ENCODE results near the gene CAMTA1.

The CAMTA1 gene

GRCh38 chr1:7586031-7586941, 801.0 kb downstream of the CAMTA1 start:
- Histone ChIP-seq H2BK120ac (ENCODE audit: insufficient read depth, low read length, poor library complexity) (no peak overlapping the region), H2BK5ac (ENCODE audit: low read depth, low read length, poor library complexity) (no peak overlapping the region), H2BK12ac (ENCODE audit: low read length) (no peak overlapping the region), H3K14ac (ENCODE audit: low read length) (no peak overlapping the region), H3K4me2 (ENCODE audit: low read length) (no peak overlapping the region), H2AK5ac (ENCODE audit: low read length) (no peak overlapping the region), H3K9ac (ENCODE audit: low read length) (no peak overlapping the region), H3K27ac (ENCODE audit: low read depth, low read length) (no peak overlapping the region), H3K79me2 (ENCODE audit: control insufficient read depth, insufficient read depth, low read length, poor library complexity) (no peaks in the 10 kb centered on the region), H3K36me3 (ENCODE audit: control insufficient read depth in 1 of 2, insufficient read depth in 2 of 2, low read length in 2 of 2) (no peaks in the 10 kb centered on the region), H3K4me1 (ENCODE audit: control insufficient read depth in 1 of 2, insufficient read depth in 2 of 2, low read length in 2 of 2) (no peaks in the 10 kb centered on the region), H3K79me1 (ENCODE audit: low read length) (no peaks in the 10 kb centered on the region), H4K12ac (ENCODE audit: low read depth, low read length) (no peak overlapping the region), H4K91ac (ENCODE audit: low read depth, low read length) (no peak overlapping the region), H3K4ac (ENCODE audit: low read depth, low read length) (no peak overlapping the region), H4K8ac (ENCODE audit: low read depth, low read length) (no peak overlapping the region), H3K4me3 (ENCODE audit: low read depth, low read length) (no peak overlapping the region), H3K27me3 (ENCODE audit: insufficient read depth, low read length) (no peaks in the 10 kb centered on the region), H3K18ac (ENCODE audit: low read length) (no peak overlapping the region), H3K9me3 (ENCODE audit: insufficient read depth, low read depth, low read length) (no peaks in the 10 kb centered on the region), H3K23ac (ENCODE audit: low read length) (no peak overlapping the region), H2AFZ (ENCODE audit: insufficient read depth, low read length, poor library complexity) (no peak overlapping the region)
- no CpG with 5 or more reads among the region's 26 CpGs for WGBS (ENCODE audit: extremely low coverage, insufficient coverage, insufficient read length)
- no peak for DNase-seq

GRCh38 chr1:7587108-7587772, 802.0 kb downstream of the CAMTA1 start:
- H3K79me2 ChIP-seq (ENCODE audit: control insufficient read depth, insufficient read depth, low read length, poor library complexity), result no peaks in the 10 kb centered on the region
- H2AFZ ChIP-seq (ENCODE audit: insufficient read depth, low read length, poor library complexity), result no peak overlapping the region
- H3K18ac ChIP-seq (ENCODE audit: low read length), result no peak overlapping the region
- no peaks in the 10 kb centered on the region for H3K36me3 ChIP-seq (ENCODE audit: control insufficient read depth in 1 of 2, insufficient read depth in 2 of 2, low read length in 2 of 2)
- no peak overlapping the region for H3K4ac ChIP-seq (ENCODE audit: low read depth, low read length)
- no peaks in the 10 kb centered on the region for H3K9me3 ChIP-seq (ENCODE audit: insufficient read depth, low read depth, low read length)
- no peak overlapping the region for H3K14ac ChIP-seq (ENCODE audit: low read length)
- no peaks in the 10 kb centered on the region for H3K79me1 ChIP-seq (ENCODE audit: low read length)
- H3K4me2 ChIP-seq (ENCODE audit: low read length), result no peak overlapping the region
- H3K9ac ChIP-seq (ENCODE audit: low read length), result no peak overlapping the region
- no CpG with 5 or more reads among the region's 18 CpGs for WGBS (ENCODE audit: extremely low coverage, insufficient coverage, insufficient read length)
- no peak overlapping the region for H2BK12ac ChIP-seq (ENCODE audit: low read length)
- no peak overlapping the region for H2AK5ac ChIP-seq (ENCODE audit: low read length)
- H2BK120ac ChIP-seq (ENCODE audit: insufficient read depth, low read length, poor library complexity), result no peak overlapping the region
- H3K4me1 ChIP-seq (ENCODE audit: control insufficient read depth in 1 of 2, insufficient read depth in 2 of 2, low read length in 2 of 2), result no peaks in the 10 kb centered on the region
- no peak overlapping the region for H3K4me3 ChIP-seq (ENCODE audit: low read depth, low read length)
- H3K23ac ChIP-seq (ENCODE audit: low read length), result no peak overlapping the region
- no peak overlapping the region for H3K27ac ChIP-seq (ENCODE audit: low read depth, low read length)
- no peak overlapping the region for H4K8ac ChIP-seq (ENCODE audit: low read depth, low read length)
- H3K27me3 ChIP-seq (ENCODE audit: insufficient read depth, low read length), result no peaks in the 10 kb centered on the region
- no peak overlapping the region for H4K91ac ChIP-seq (ENCODE audit: low read depth, low read length)
- H2BK5ac ChIP-seq (ENCODE audit: low read depth, low read length, poor library complexity), result no peak overlapping the region
- DNase-seq, result no peak
- H4K12ac ChIP-seq (ENCODE audit: low read depth, low read length), result no peak overlapping the region

- no peak for DNase-seq
- Histone ChIP-seq H3K9me3 (ENCODE audit: insufficient read depth, low read depth, low read length) (no peaks in the 10 kb centered on the region), H2BK5ac (ENCODE audit: low read depth, low read length, poor library complexity) (no peak overlapping the region), H2BK12ac (ENCODE audit: low read length) (no peak overlapping the region), H4K8ac (ENCODE audit: low read depth, low read length) (no peak overlapping the region), H3K27ac (ENCODE audit: low read depth, low read length) (no peak overlapping the region), H4K91ac (ENCODE audit: low read depth, low read length) (no peak overlapping the region), H3K4ac (ENCODE audit: low read depth, low read length) (no peak overlapping the region), H3K4me3 (ENCODE audit: low read depth, low read length) (no peak overlapping the region), H3K4me1 (ENCODE audit: control insufficient read depth in 1 of 2, insufficient read depth in 2 of 2, low read length in 2 of 2) (no peaks in the 10 kb centered on the region), H3K14ac (ENCODE audit: low read length) (no peak overlapping the region), H3K79me2 (ENCODE audit: control insufficient read depth, insufficient read depth, low read length, poor library complexity) (no peaks in the 10 kb centered on the region), H3K27me3 (ENCODE audit: insufficient read depth, low read length) (no peaks in the 10 kb centered on the region), H4K12ac (ENCODE audit: low read depth, low read length) (no peak overlapping the region), H2BK120ac (ENCODE audit: insufficient read depth, low read length, poor library complexity) (no peak overlapping the region), H3K4me2 (ENCODE audit: low read length) (no peak overlapping the region), H2AK5ac (ENCODE audit: low read length) (no peak overlapping the region), H3K18ac (ENCODE audit: low read length) (no peak overlapping the region), H3K79me1 (ENCODE audit: low read length) (no peaks in the 10 kb centered on the region), H3K9ac (ENCODE audit: low read length) (no peak overlapping the region), H2AFZ (ENCODE audit: insufficient read depth, low read length, poor library complexity) (no peak overlapping the region), H3K23ac (ENCODE audit: low read length) (no peak overlapping the region), H3K36me3 (ENCODE audit: control insufficient read depth in 1 of 2, insufficient read depth in 2 of 2, low read length in 2 of 2) (no peaks in the 10 kb centered on the region)
- WGBS (ENCODE audit: extremely low coverage, insufficient coverage, insufficient read length), result no CpG with 5 or more reads among the region's 17 CpGs
Observed at GRCh38 chr1:7587773-7588456, 802.7 kb downstream of the CAMTA1 start.

GRCh38 chr1:7588457-7588827, 803.2 kb downstream of the CAMTA1 start:
- H2BK120ac ChIP-seq (ENCODE audit: insufficient read depth, low read length, poor library complexity), result no peak overlapping the region
- no peaks in the 10 kb centered on the region for H3K27me3 ChIP-seq (ENCODE audit: insufficient read depth, low read length)
- H4K8ac ChIP-seq (ENCODE audit: low read depth, low read length), result no peak overlapping the region
- DNase-seq, result no peak
- H3K4me2 ChIP-seq (ENCODE audit: low read length), result no peak overlapping the region
- no peak overlapping the region for H4K12ac ChIP-seq (ENCODE audit: low read depth, low read length)
- H3K23ac ChIP-seq (ENCODE audit: low read length), result no peak overlapping the region
- H2BK5ac ChIP-seq (ENCODE audit: low read depth, low read length, poor library complexity), result no peak overlapping the region
- no peak overlapping the region for H3K14ac ChIP-seq (ENCODE audit: low read length)
- no CpG with 5 or more reads among the region's 7 CpGs for WGBS (ENCODE audit: extremely low coverage, insufficient coverage, insufficient read length)
- H4K91ac ChIP-seq (ENCODE audit: low read depth, low read length), result no peak overlapping the region
- no peak overlapping the region for H3K4ac ChIP-seq (ENCODE audit: low read depth, low read length)
- H3K36me3 ChIP-seq (ENCODE audit: control insufficient read depth in 1 of 2, insufficient read depth in 2 of 2, low read length in 2 of 2), result no peaks in the 10 kb centered on the region
- no peak overlapping the region for H2BK12ac ChIP-seq (ENCODE audit: low read length)
- no peak overlapping the region for H3K27ac ChIP-seq (ENCODE audit: low read depth, low read length)
- H3K4me3 ChIP-seq (ENCODE audit: low read depth, low read length), result no peak overlapping the region
- no peak overlapping the region for H3K18ac ChIP-seq (ENCODE audit: low read length)
- H2AFZ ChIP-seq (ENCODE audit: insufficient read depth, low read length, poor library complexity), result no peak overlapping the region
- no peak overlapping the region for H2AK5ac ChIP-seq (ENCODE audit: low read length)
- H3K79me1 ChIP-seq (ENCODE audit: low read length), result no peaks in the 10 kb centered on the region
- H3K79me2 ChIP-seq (ENCODE audit: control insufficient read depth, insufficient read depth, low read length, poor library complexity), result no peaks in the 10 kb centered on the region
- H3K4me1 ChIP-seq (ENCODE audit: control insufficient read depth in 1 of 2, insufficient read depth in 2 of 2, low read length in 2 of 2), result no peaks in the 10 kb centered on the region
- no peak overlapping the region for H3K9ac ChIP-seq (ENCODE audit: low read length)
- no peaks in the 10 kb centered on the region for H3K9me3 ChIP-seq (ENCODE audit: insufficient read depth, low read depth, low read length)
